AG04450 (cell line): Measurements from ENCODE around the gene ACER1. TPM values are rescaled to one million over a fixed set of nuclear protein-coding genes. Genes with fewer than 3 reads are reported as not detected.

Experiments
- CTCF ChIA-PET: fragments of 300-600, 350-600 bp; formaldehyde crosslinking; extraction: SDS; loops from one replicate; lab custom pipeline; 2022; ENCODE audit warnings: antibody characterized with exemption, inconsistent platforms; lab: Charles Lee
- POLR2A ChIA-PET: fragments of 350-600 bp; formaldehyde crosslinking; extraction: SDS; loops from one replicate; lab custom pipeline; 2021; ENCODE audit warnings: antibody characterized with exemption, inconsistent platforms; lab: Yijun Ruan, JAX
- DNase-seq: peaks from one replicate; pipeline ENCODE4 v3.0.0-alpha.2; 2011; ENCODE audit warnings: low read depth, low spot score
- H3K27ac ChIP-seq: one replicate; pipeline ENCODE4 v1.5.1; 2012; ENCODE audit warnings: low read depth, low read length, control low read depth
- H3K27me3 ChIP-seq: one replicate; pipeline ENCODE4 v1.6.0; 2012; ENCODE audit warnings: low read length; ENCODE audit not compliant: control insufficient read depth, insufficient read depth
- H3K4me3 ChIP-seq: 2 replicates; pipeline ENCODE4 v1.5.1; 2011; ENCODE audit warnings: mild to moderate bottlenecking, low read depth, low read length, control low read depth
- H3K9me3 ChIP-seq: 2 replicates; pipeline ENCODE4 v1.5.1; 2012; ENCODE audit warnings: low read length; ENCODE audit not compliant: control insufficient read depth, insufficient read depth
- polyA plus RNA-seq: library from polyadenylated mRNA; depleted of rRNA; stranded (reverse); fragments of >200 nt; gene quantifications from 2 replicates; pipeline ENCODE4 v1.2.3, GENCODE V29; 2011
- TF ChIP-seq, protein P1 (sequence below): IDR thresholded peaks from 2 replicates; pipeline ENCODE4 v1.5.1; 2011; ENCODE audit warnings: low read depth, low read length, control low read depth, inconsistent platforms

Gene ACER1
- polyA plus RNA-seq, 1 experiment = not detected

DNA sequence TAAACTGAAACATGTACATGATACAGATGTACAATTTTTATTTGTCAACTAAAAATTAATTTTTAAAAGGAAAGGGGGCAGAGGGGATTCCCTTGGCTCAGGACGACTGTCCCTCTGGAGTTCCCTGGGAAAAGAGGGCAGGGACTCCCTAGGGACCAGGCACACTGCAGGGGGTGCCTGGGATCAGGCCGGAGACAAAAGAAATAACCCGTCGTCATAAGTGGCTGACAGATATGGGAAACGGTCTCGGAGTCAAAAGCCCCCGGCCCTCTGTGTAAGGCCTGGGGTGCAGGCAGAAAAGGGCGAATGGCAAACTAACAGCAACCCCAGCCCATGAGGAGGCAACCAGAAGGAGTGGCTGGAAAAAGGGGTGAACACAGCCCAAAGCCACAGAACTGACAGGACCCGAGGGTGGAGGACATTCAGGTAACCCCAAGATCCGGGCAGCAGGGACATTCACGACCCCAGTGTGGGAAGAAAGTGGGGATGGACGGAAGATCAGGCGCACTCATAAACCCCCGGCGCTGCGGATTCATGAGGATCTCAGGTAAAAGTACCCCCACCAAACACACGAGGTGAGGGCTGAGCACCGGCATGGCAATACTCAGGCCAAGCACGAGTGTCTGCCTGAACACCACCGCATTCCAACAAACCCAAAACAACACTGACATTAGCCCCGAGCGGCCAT lies 60.4 kb downstream of the ACER1 start:
- ChIA-PET POLR2A (interaction anchor here (1.6 kb wide), 1 partner anchor 338 kb away, joined by 3 read pairs; no protein-coding TSS in a partner anchor), CTCF (interaction anchor here (2.7 kb wide), 2 partner anchors 13 to 55 kb away, joined by 11 to 17 read pairs; no protein-coding TSS in a partner anchor)
- TF ChIP-seq, protein P1, sequence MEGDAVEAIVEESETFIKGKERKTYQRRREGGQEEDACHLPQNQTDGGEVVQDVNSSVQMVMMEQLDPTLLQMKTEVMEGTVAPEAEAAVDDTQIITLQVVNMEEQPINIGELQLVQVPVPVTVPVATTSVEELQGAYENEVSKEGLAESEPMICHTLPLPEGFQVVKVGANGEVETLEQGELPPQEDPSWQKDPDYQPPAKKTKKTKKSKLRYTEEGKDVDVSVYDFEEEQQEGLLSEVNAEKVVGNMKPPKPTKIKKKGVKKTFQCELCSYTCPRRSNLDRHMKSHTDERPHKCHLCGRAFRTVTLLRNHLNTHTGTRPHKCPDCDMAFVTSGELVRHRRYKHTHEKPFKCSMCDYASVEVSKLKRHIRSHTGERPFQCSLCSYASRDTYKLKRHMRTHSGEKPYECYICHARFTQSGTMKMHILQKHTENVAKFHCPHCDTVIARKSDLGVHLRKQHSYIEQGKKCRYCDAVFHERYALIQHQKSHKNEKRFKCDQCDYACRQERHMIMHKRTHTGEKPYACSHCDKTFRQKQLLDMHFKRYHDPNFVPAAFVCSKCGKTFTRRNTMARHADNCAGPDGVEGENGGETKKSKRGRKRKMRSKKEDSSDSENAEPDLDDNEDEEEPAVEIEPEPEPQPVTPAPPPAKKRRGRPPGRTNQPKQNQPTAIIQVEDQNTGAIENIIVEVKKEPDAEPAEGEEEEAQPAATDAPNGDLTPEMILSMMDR = no peak
- Histone ChIP-seq H3K27ac (peak overlapping the region; percentile 95), H3K27me3 (no peaks in the 10 kb centered on the region), H3K9me3 (no peaks in the 10 kb centered on the region; the same call in 1 of the 2 replicates), H3K4me3 (peak overlapping the region; percentile 46)
- no peak for DNase-seq

DNA sequence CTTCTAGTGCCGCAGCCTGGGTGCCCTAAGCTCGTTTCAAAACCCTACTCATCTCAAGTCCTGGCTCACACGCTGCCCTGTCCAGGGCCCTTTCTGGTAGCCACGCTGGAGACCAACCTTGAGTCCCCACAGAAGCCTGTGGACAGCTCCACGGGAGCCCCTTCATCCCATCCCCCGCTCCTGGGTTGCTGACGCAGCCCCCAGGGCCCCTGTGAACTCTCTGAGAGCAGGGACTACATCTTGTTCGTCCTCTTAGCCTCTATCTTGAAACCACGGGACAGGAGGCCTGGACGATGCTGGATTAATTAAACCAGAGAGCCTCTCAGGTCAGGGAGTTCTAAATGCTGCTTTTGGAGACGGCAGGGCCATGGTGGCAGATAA lies 61.0 kb downstream of the ACER1 start:
- TF ChIP-seq, protein P1 = no peak
- H3K9me3 ChIP-seq = no peaks in the 10 kb centered on the region; the same call in 1 of the 2 replicates
- no peak for DNase-seq
- H3K27me3 ChIP-seq = no peaks in the 10 kb centered on the region
- H3K27ac ChIP-seq = peak overlapping the region; percentile 78
- peak overlapping the region; percentile 10; the same call in 1 of the 2 replicates for H3K4me3 ChIP-seq
- CTCF ChIA-PET = interaction anchor here (2.7 kb wide), 2 partner anchors 12 to 54 kb away, joined by 11 to 17 read pairs; no protein-coding TSS in a partner anchor
- POLR2A ChIA-PET = interaction anchor here (0.6 to 1.6 kb wide), 2 partner anchors 250 to 337 kb away, joined by 3 to 6 read pairs; no protein-coding TSS in a partner anchor

DNA sequence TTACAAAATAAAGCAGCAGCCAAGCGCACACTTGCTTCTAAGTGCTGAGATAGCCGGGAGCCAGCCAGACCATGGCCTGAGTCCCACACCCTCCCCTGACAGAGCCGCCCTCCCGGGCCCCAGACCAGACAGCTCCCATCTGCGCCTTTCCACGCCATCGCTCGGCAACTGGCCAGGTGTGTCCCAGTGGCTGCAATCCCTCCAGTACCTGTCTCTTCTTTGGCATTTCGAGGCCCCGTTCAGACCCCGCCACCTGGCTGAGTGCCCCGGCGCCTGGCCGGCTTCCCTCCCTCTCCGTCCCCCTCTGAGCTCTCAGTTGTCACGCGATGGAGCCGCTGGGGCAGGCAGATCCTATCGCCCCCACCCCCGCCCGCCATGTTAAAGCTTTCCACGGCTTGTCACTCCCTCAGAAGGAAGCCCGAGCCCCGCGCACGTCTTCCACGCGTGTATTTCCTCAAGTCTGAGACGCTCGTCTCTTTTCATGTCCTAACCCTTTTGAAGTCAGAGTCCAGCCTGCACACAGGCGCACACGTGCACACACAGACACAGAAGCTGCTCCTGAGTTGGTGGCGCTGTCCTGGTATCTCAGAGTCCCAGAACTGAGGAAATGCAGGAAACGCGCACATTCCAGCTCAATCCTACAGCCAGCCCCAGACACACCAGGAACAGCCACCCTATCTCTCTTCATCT lies 61.5 kb downstream of the ACER1 start:
- no peak for DNase-seq
- CTCF ChIA-PET = interaction anchor here (0.5 to 2.7 kb wide), 4 partner anchors 11 to 89 kb away, joined by 4 to 17 read pairs (median 8); partner anchors contain the start of gene CLPP

DNA sequence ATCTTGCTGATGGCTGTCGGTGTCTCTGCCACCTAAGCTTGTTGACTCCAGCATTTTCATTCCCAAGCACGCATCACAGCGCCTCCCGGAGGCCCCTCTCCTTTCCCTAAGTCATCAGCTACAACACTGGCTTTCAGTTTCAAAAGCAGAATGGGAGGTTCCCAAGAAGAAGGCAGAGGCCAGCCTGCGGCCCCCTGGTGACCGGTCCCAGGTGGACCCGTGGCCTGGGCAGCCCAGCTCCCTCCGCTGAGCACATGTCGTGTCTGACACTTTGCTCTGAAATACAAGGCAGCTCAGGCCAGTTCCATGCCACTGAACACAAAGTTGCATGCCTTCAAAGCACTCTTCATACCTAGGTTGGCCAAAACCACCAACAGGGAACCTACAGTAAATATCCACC lies 62.2 kb downstream of the ACER1 start:
- Histone ChIP-seq H3K9me3 (no peaks in the 10 kb centered on the region; the same call in 1 of the 2 replicates), H3K4me3 (peak overlapping the region; percentile 20; the same call in 1 of the 2 replicates), H3K27ac (peak overlapping the region; percentile 78), H3K27me3 (no peaks in the 10 kb centered on the region)
- POLR2A ChIA-PET = interaction anchor here (1.6 kb wide), 1 partner anchor 336 kb away, joined by 3 read pairs; no protein-coding TSS in a partner anchor
- CTCF ChIA-PET = interaction anchor here (0.5 to 2.7 kb wide), 5 partner anchors 11 to 90 kb away, joined by 3 to 17 read pairs (median 4); partner anchors contain the start of gene CLPP
- TF ChIP-seq, protein P1 = peak; percentile 22; the same call in 1 of the 2 replicates
- no peak for DNase-seq

More for the DNA sequence above, 61.5 kb downstream of the ACER1 start:
- Histone ChIP-seq H3K4me3 (peak overlapping the region; percentile 21), H3K9me3 (no peaks in the 10 kb centered on the region; the same call in 1 of the 2 replicates), H3K27me3 (no peaks in the 10 kb centered on the region), H3K27ac (peak overlapping the region; percentile 78)
- TF ChIP-seq, protein P1 = 0 out of 2 replicates have a peak, but pooled peaks have one; percentile 4
- POLR2A ChIA-PET = interaction anchor here (0.5 to 1.6 kb wide), 3 partner anchors 85 to 337 kb away, joined by 3 to 10 read pairs (median 6); no protein-coding TSS in a partner anchor
